Mammary epithelial cell (primary cell): Measurements from ENCODE around the gene SLC8A1.

Experiments
- EZH2 ChIP-seq: IDR thresholded peaks from 2 replicates; pipeline ENCODE4 v1.6.1; 2012; ENCODE audit warnings: low read length, inconsistent platforms, borderline replicate concordance
- TF ChIP-seq, protein P1 (sequence below), 2 donors: IDR thresholded peaks in 1 of 2; conservative IDR thresholded peaks in 1 of 2; 2 replicates each; pipeline ENCODE4 v1.5.1; 2011 to 2012; ENCODE audit warnings: inconsistent platforms in 2 of 2, low read length in 2 of 2, mild to moderate bottlenecking in 2 of 2, control low read depth in 1 of 2, low read depth in 1 of 2; ENCODE audit not compliant: insufficient read depth in 1 of 2; ENCODE audit errors: extremely low read depth in 1 of 2

DNA sequence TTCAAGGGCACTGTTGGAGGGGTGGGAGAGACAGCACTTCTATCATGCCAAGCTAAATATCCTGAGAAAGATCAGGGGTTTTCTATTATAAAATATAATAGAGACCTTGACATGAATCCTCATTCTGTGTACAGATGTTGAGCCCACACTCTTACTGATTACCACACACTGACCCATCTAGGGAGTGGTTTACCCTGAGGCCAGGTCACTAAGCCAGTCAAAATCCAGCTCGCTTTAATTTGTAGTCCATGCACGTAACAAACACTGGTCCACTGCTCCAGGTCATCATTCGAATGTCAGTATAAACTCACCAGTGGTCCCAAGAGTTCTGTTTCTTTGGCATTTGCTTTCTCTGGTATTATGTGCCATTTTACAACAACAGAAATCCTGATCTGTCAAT lies 96.4 kb downstream of the SLC8A1 start:
- TF ChIP-seq, protein P1, sequence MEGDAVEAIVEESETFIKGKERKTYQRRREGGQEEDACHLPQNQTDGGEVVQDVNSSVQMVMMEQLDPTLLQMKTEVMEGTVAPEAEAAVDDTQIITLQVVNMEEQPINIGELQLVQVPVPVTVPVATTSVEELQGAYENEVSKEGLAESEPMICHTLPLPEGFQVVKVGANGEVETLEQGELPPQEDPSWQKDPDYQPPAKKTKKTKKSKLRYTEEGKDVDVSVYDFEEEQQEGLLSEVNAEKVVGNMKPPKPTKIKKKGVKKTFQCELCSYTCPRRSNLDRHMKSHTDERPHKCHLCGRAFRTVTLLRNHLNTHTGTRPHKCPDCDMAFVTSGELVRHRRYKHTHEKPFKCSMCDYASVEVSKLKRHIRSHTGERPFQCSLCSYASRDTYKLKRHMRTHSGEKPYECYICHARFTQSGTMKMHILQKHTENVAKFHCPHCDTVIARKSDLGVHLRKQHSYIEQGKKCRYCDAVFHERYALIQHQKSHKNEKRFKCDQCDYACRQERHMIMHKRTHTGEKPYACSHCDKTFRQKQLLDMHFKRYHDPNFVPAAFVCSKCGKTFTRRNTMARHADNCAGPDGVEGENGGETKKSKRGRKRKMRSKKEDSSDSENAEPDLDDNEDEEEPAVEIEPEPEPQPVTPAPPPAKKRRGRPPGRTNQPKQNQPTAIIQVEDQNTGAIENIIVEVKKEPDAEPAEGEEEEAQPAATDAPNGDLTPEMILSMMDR (conservative IDR thresholded peaks at IDR 0.05 in 1 of 2, IDR thresholded peaks at IDR 0.05 in 1 of 2; ENCODE audit: extremely low read depth in 1 of 2, insufficient read depth in 1 of 2, low read depth in 1 of 2, low read length in 2 of 2): no peak
- no peak for TF ChIP-seq EZH2
